Myocyte (in vitro differentiated cells): ENCODE measurements around the gene ITPK1. TPM values are rescaled to one million over a fixed set of nuclear protein-coding genes. Genes with fewer than 3 reads are reported as not detected.
"Not testable (repeated sequence)": the region's sequence is repeated elsewhere in the genome, so short reads cannot be mapped to it uniquely, and the experiment has no call there.

ENCODE experiments used
- DNase-seq: peaks from one replicate; pipeline ENCODE4 v3.0.0-alpha.2; 2012; ENCODE audit warnings: low read depth
- total RNA-seq: library from RNA; depleted of rRNA; stranded (reverse); fragments of >200 nt; gene quantifications from 2 replicates; pipeline ENCODE4 v1.2.3, GENCODE V29; 2014

Gene ITPK1
- total RNA-seq, 1 donor from 2014 or later = 19.1 TPM

GRCh38 chr14:93062013-93062412 is 53.7 kb downstream of the ITPK1 start:
- not testable (repeated sequence) for DNase-seq

GRCh38 chr14:93061380-93062012 is 54.2 kb downstream of the ITPK1 start:
- no peak for DNase-seq

- no peak for DNase-seq
These were observed 54.9 kb downstream of the ITPK1 start for GRCh38 chr14:93060841-93061240.

GRCh38 chr14:93059917-93060545 is 55.7 kb downstream of the ITPK1 start:
- DNase-seq = no peak

- no peak for DNase-seq
These were observed 56.5 kb downstream of the ITPK1 start for GRCh38 chr14:93059260-93059659.

- no peak for DNase-seq
These were observed 58.0 kb downstream of the ITPK1 start for GRCh38 chr14:93057586-93058280.

GRCh38 chr14:93056840-93057585 is 58.7 kb downstream of the ITPK1 start:
- no peak for DNase-seq

GRCh38 chr14:93056166-93056839 is 59.4 kb downstream of the ITPK1 start:
- peak; percentile 45 for DNase-seq

- DNase-seq = no peak
These were observed 60.0 kb downstream of the ITPK1 start for GRCh38 chr14:93055651-93056115.

GRCh38 chr14:93054876-93055275 is 60.8 kb downstream of the ITPK1 start:
- no peak for DNase-seq

- no peak for DNase-seq
These were observed 61.7 kb downstream of the ITPK1 start for GRCh38 chr14:93054006-93054405.

- DNase-seq = no peak
These were observed 63.9 kb downstream of the ITPK1 start for GRCh38 chr14:93051600-93052546.

GRCh38 chr14:93050761-93051160 is 65.0 kb downstream of the ITPK1 start:
- DNase-seq = no peak

- peak; percentile 44 for DNase-seq
These were observed 65.8 kb downstream of the ITPK1 start for GRCh38 chr14:93049867-93050331.

GRCh38 chr14:93049315-93049714 is 66.4 kb downstream of the ITPK1 start:
- DNase-seq = no peak

GRCh38 chr14:93048843-93049242 is 66.9 kb downstream of the ITPK1 start:
- DNase-seq = no peak

GRCh38 chr14:93047661-93048060 is 68.1 kb downstream of the ITPK1 start:
- DNase-seq = no peak

- no peak for DNase-seq
These were observed 68.6 kb downstream of the ITPK1 start for GRCh38 chr14:93047157-93047556.

- no peak for DNase-seq
These were observed 69.0 kb downstream of the ITPK1 start for GRCh38 chr14:93046705-93047050.
